Measurements from ENCODE around the gene VWA3B.

The VWA3B gene

DNA sequence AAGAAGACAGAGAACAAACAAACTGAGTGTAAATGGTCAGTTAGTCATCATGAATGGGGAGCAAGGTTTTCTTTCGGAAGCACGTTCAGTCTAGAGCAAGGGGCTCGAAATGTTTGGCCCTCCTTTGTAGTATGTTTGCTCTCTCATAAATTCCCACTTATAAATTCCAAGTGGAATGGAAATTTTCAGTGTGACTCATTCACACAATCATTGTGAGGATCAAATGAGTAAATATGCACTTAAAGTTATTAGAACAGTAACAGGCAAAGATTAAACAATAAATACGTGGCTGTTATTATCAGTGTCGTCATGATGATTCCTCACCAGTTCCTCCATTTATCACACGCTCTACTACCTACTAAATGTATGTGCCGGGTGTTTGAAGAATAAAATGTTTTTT is 269.8 kb downstream of the VWA3B start:
- no peaks in the 10 kb centered on the region for H3K4me1 ChIP-seq (ENCODE audit: control insufficient read depth in 1 of 2, insufficient read depth in 1 of 2, low read depth in 1 of 2, low read length in 1 of 2)
- H3K27me3 ChIP-seq: peaks cover 73% of the 10 kb centered on the region
- no peaks in the 10 kb centered on the region for H3K36me3 ChIP-seq
- H3K9me3 ChIP-seq: no peaks in the 10 kb centered on the region
- H3K4me3 ChIP-seq (ENCODE audit: low read depth in 1 of 2, low read length in 1 of 2): no peak overlapping the region
- TF ChIP-seq, protein P1, sequence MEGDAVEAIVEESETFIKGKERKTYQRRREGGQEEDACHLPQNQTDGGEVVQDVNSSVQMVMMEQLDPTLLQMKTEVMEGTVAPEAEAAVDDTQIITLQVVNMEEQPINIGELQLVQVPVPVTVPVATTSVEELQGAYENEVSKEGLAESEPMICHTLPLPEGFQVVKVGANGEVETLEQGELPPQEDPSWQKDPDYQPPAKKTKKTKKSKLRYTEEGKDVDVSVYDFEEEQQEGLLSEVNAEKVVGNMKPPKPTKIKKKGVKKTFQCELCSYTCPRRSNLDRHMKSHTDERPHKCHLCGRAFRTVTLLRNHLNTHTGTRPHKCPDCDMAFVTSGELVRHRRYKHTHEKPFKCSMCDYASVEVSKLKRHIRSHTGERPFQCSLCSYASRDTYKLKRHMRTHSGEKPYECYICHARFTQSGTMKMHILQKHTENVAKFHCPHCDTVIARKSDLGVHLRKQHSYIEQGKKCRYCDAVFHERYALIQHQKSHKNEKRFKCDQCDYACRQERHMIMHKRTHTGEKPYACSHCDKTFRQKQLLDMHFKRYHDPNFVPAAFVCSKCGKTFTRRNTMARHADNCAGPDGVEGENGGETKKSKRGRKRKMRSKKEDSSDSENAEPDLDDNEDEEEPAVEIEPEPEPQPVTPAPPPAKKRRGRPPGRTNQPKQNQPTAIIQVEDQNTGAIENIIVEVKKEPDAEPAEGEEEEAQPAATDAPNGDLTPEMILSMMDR (IDR thresholded peaks at IDR 0.05): no peak
- H3K27ac ChIP-seq: no peak overlapping the region

DNA sequence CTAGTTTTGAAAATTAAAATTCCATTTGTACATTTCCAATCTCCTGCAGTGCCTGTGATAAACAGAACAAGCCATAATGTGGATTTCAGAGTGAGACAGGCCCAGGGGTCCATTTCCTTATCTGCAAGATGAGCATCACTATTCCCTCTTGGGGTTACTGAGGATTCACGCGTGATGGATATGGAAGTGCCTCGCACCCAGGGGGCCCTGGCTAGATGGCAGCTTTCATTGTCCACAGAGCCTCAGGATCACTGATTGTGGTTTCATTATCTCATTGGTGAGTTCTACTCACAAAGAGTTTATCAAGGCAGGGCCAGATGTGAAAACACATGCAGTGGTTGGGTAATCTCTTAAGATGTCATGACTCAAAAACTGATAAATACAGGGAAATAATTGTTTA is 270.9 kb downstream of the VWA3B start:
- TF ChIP-seq, protein P1 (IDR thresholded peaks at IDR 0.05): no peak
- Histone ChIP-seq H3K27ac (no peak overlapping the region), H3K9me3 (no peaks in the 10 kb centered on the region)

DNA sequence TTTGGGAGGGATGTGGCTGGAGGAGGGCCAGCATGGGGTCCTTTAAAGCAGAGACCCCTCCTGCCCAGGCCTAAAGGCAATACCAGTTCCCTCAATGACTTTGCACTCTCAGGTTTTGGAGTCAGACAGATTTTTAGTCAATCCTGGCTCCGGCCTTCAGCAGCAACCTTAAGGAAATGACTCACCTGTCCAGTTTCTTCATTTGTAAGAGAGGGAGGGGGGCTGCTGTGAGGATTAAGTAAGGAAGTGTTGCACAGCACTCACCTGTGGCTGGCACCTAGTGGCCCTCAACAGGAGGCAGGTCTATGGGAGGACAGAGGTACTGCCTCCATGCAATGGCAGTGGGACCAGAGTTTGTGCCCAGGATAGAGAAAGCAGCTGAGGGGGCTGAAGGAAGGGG is 273.0 kb downstream of the VWA3B start:
- Histone ChIP-seq H3K4me1 (ENCODE audit: control insufficient read depth in 1 of 2, insufficient read depth in 1 of 2, low read depth in 1 of 2, low read length in 1 of 2) (no peaks in the 10 kb centered on the region), H3K4me3 (ENCODE audit: low read depth in 1 of 2, low read length in 1 of 2) (no peak overlapping the region), H3K9me3 (no peaks in the 10 kb centered on the region), H3K27me3 (peaks cover 40% of the 10 kb centered on the region), H3K36me3 (no peaks in the 10 kb centered on the region), H3K27ac (no peak overlapping the region)
- TF ChIP-seq, protein P1 (IDR thresholded peaks at IDR 0.05): no peak

More for the DNA sequence above, 270.9 kb downstream of the VWA3B start:
- H3K36me3 ChIP-seq: no peaks in the 10 kb centered on the region
- H3K27me3 ChIP-seq: peaks cover 61% of the 10 kb centered on the region
- H3K4me3 ChIP-seq (ENCODE audit: low read depth in 1 of 2, low read length in 1 of 2): no peak overlapping the region
- no peaks in the 10 kb centered on the region for H3K4me1 ChIP-seq (ENCODE audit: control insufficient read depth in 1 of 2, insufficient read depth in 1 of 2, low read depth in 1 of 2, low read length in 1 of 2)

Data from neutrophil (primary cell).